Neural crest cell (in vitro differentiated cells): ENCODE data around the gene ATG5. TPM values are rescaled to one million over a fixed set of nuclear protein-coding genes. Genes with fewer than 3 reads are reported as not detected.

Experiments used
- DNase-seq: peaks from one replicate; pipeline ENCODE4 v3.0.0; 2021; ENCODE audit warnings: low read depth, mixed read lengths, low spot score
- H3K27ac Mint-ChIP-seq: one replicate; pipeline ENCODE4 v1.8.0; 2021; ENCODE audit warnings: mild to moderate bottlenecking, mixed read lengths; ENCODE audit not compliant: unreplicated experiment
- H3K27me3 Mint-ChIP-seq: 2 replicates; pipeline ENCODE4 v1.8.0; 2021; ENCODE audit warnings: low read depth, mild to moderate bottlenecking, mixed read lengths
- H3K36me3 Mint-ChIP-seq: 2 replicates; pipeline ENCODE4 v1.8.0; 2021; ENCODE audit warnings: low read depth, mild to moderate bottlenecking, mixed read lengths
- H3K4me1 Mint-ChIP-seq: 2 replicates; pipeline ENCODE4 v1.8.0; 2021; ENCODE audit warnings: mixed read lengths
- H3K4me3 Mint-ChIP-seq: one replicate; pipeline ENCODE4 v1.8.0; 2021; ENCODE audit warnings: mild to moderate bottlenecking, mixed read lengths
- H3K9me3 Mint-ChIP-seq: 2 replicates; pipeline ENCODE4 v1.8.0; 2021; ENCODE audit warnings: mixed read lengths
- total RNA-seq: library from RNA; stranded (reverse); gene quantifications from 2 replicates; pipeline ENCODE4 v1.2.1, GENCODE V29; 2021
- TF ChIP-seq, protein P1 (sequence below): fragments of 200-600 bp; sonication (generic); conservative IDR thresholded peaks from 2 replicates; pipeline ENCODE4 v1.5.0; 2021; ENCODE audit warnings: antibody characterized with exemption, mild to moderate bottlenecking

The ATG5 gene
- total RNA-seq, 1 donor from 2014 or later = 22.5 TPM

GRCh38 chr6:106347219-106347618 is 21.7 kb upstream of the ATG5 start:
- TF ChIP-seq, protein P1, sequence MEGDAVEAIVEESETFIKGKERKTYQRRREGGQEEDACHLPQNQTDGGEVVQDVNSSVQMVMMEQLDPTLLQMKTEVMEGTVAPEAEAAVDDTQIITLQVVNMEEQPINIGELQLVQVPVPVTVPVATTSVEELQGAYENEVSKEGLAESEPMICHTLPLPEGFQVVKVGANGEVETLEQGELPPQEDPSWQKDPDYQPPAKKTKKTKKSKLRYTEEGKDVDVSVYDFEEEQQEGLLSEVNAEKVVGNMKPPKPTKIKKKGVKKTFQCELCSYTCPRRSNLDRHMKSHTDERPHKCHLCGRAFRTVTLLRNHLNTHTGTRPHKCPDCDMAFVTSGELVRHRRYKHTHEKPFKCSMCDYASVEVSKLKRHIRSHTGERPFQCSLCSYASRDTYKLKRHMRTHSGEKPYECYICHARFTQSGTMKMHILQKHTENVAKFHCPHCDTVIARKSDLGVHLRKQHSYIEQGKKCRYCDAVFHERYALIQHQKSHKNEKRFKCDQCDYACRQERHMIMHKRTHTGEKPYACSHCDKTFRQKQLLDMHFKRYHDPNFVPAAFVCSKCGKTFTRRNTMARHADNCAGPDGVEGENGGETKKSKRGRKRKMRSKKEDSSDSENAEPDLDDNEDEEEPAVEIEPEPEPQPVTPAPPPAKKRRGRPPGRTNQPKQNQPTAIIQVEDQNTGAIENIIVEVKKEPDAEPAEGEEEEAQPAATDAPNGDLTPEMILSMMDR = no peak
- Mint-ChIP-seq H3K27me3 (no peaks in the 10 kb centered on the region), H3K36me3 (no peaks in the 10 kb centered on the region), H3K9me3 (no peaks in the 10 kb centered on the region), H3K4me3 (no peak overlapping the region), H3K27ac (no peak overlapping the region), H3K4me1 (no peaks in the 10 kb centered on the region)
- no peak for DNase-seq

- Mint-ChIP-seq H3K36me3 (no peaks in the 10 kb centered on the region), H3K27me3 (peaks cover 9% of the 10 kb centered on the region), H3K4me1 (peaks cover 4% of the 10 kb centered on the region), H3K27ac (no peak overlapping the region), H3K9me3 (no peaks in the 10 kb centered on the region), H3K4me3 (no peak overlapping the region)
- peak; percentile 52 for DNase-seq
- TF ChIP-seq, protein P1 = peak; percentile 79
Observed at GRCh38 chr6:106339334-106340029, 13.9 kb upstream of the ATG5 start.

- TF ChIP-seq, protein P1 = peak; percentile 84
- Mint-ChIP-seq H3K4me1 (peaks cover 4% of the 10 kb centered on the region), H3K27me3 (peaks cover 39% of the 10 kb centered on the region), H3K9me3 (no peaks in the 10 kb centered on the region), H3K4me3 (no peak overlapping the region), H3K36me3 (no peaks in the 10 kb centered on the region), H3K27ac (no peak overlapping the region)
- peak; percentile 15 for DNase-seq
Observed at GRCh38 chr6:106334646-106335448, 9.3 kb upstream of the ATG5 start.

GRCh38 chr6:106324726-106325335 is 729 bp downstream of the ATG5 start:
- Mint-ChIP-seq H3K9me3 (peaks cover 5% of the 10 kb centered on the region), H3K4me3 (peak overlapping the region; percentile 100)
- TF ChIP-seq, protein P1 = no peak

GRCh38 chr6:106321940-106322339 is 3.6 kb downstream of the ATG5 start:
- Mint-ChIP-seq H3K27me3 (peaks cover 5% of the 10 kb centered on the region), H3K9me3 (peaks cover 5% of the 10 kb centered on the region), H3K36me3 (peaks cover 7% of the 10 kb centered on the region), H3K4me1 (peaks cover 35% of the 10 kb centered on the region), H3K4me3 (peak overlapping the region; percentile 11), H3K27ac (no peak overlapping the region)
- TF ChIP-seq, protein P1 = no peak
- DNase-seq = no peak

More at GRCh38 chr6:106324726-106325335, 729 bp downstream of the ATG5 start:
- Mint-ChIP-seq H3K27ac (no peak overlapping the region), H3K27me3 (peaks cover 32% of the 10 kb centered on the region), H3K4me1 (peaks cover 35% of the 10 kb centered on the region), H3K36me3 (peaks cover 7% of the 10 kb centered on the region)
- DNase-seq = no peak
